GM21528 (cell line): ENCODE data around the gene ZNF132.
"Not testable (repeated sequence)": the region's sequence is repeated elsewhere in the genome, so short reads cannot be mapped to it uniquely, and the experiment has no call there.

Source experiments
- ATAC-seq: cut with Tn5 transposase; IDR thresholded peaks from one replicate; pipeline ENCODE4 v1.9.1; 2021; ENCODE audit warnings: mild to moderate bottlenecking, moderate library complexity; ENCODE audit not compliant: unreplicated experiment, low FRiP score

The ZNF132 gene

GRCh38 chr19:58468216-58468839 is 28.4 kb upstream of the ZNF132 start:
- no peak for ATAC-seq

GRCh38 chr19:58466760-58467589 is 27.0 kb upstream of the ZNF132 start, which contains the start of gene ZNF324:
Gene ZNF324, plus strand, starts transcription at chr19:58467080. Its CDS starts 2,106 bp downstream, at chr19:58469186.
- ATAC-seq: peak; percentile 76

GRCh38 chr19:58466089-58466759 is 26.3 kb upstream of the ZNF132 start:
- peak; percentile 4 for ATAC-seq

GRCh38 chr19:58460039-58460438 is 20.1 kb upstream of the ZNF132 start:
- ATAC-seq: no peak

- no peak for ATAC-seq
Observed at GRCh38 chr19:58456111-58456510, 16.2 kb upstream of the ZNF132 start.

- no peak for ATAC-seq
Observed at GRCh38 chr19:58455306-58455705, 15.4 kb upstream of the ZNF132 start.

GRCh38 chr19:58453743-58454142 is 13.8 kb upstream of the ZNF132 start:
- ATAC-seq: no peak

GRCh38 chr19:58451358-58452101 is 11.6 kb upstream of the ZNF132 start, which contains the start of gene ZNF324B:
Gene ZNF324B, plus strand, starts transcription at chr19:58451622. Its CDS starts 2,080 bp downstream, at chr19:58453702.
- peak; percentile 87 for ATAC-seq

GRCh38 chr19:58450856-58451357 is 11.0 kb upstream of the ZNF132 start:
- no peak for ATAC-seq

GRCh38 chr19:58449980-58450379 is 10.0 kb upstream of the ZNF132 start:
- ATAC-seq: not testable (repeated sequence)

GRCh38 chr19:58448860-58449259 is 8.9 kb upstream of the ZNF132 start:
- ATAC-seq: not testable (repeated sequence)

- ATAC-seq: not testable (repeated sequence)
Observed at GRCh38 chr19:58442986-58443385, 3.0 kb upstream of the ZNF132 start.

- ATAC-seq: no peak
Observed at GRCh38 chr19:58440556-58440955, 603 bp upstream of the ZNF132 start.

- ATAC-seq: no peak
Observed at GRCh38 chr19:58434217-58434616, 5.7 kb downstream of the ZNF132 start.

GRCh38 chr19:58429745-58430144 is 10.2 kb downstream of the ZNF132 start:
- ATAC-seq: no peak

GRCh38 chr19:58428617-58429016 is 11.3 kb downstream of the ZNF132 start:
- ATAC-seq: no peak

- ATAC-seq: no peak
Observed at GRCh38 chr19:58417071-58417470, 22.9 kb downstream of the ZNF132 start.

GRCh38 chr19:58416604-58417003 is 23.3 kb downstream of the ZNF132 start:
- ATAC-seq: no peak

- peak; percentile 16 for ATAC-seq
Observed at GRCh38 chr19:58409010-58409790, 30.8 kb downstream of the ZNF132 start.
